Measurements from ENCODE around the gene RUBCNL. TPM values are rescaled to one million over a fixed set of nuclear protein-coding genes. Genes with fewer than 3 reads are reported as not detected.
A peak's percentile ranks its signal among the peaks of the same experiment; 100 is the strongest.

The RUBCNL gene
- total and polyA plus RNA-seq, 4 donors: 1.6 to 11.5 (median 5.5) TPM

GRCh38 chr13:46386392-46387063 lies 524 bp downstream of the RUBCNL start:
- no peaks in the 10 kb centered on the region for H3K36me3 ChIP-seq (ENCODE audit: control insufficient read depth in 4 of 4, insufficient read depth in 4 of 4, low read length in 4 of 4)
- H3K9me3 ChIP-seq (ENCODE audit: control insufficient read depth in 4 of 4, insufficient read depth in 3 of 4, low read length in 3 of 4): no peaks in the 10 kb centered on the region
- peak overlapping the region; percentile 8 for H3K4me3 ChIP-seq
- 7 to 8% methylated on average over 37 of the region's 37 CpGs for WGBS, 2 donors
- no peak overlapping the region for H3K27ac ChIP-seq (ENCODE audit: low read depth in 1 of 2, low read length in 1 of 2)
- peaks cover 5 to 54% (median 35%) of the 10 kb centered on the region in 3 donors for H3K27me3 ChIP-seq (ENCODE audit: control insufficient read depth in 3 of 3, insufficient read depth in 3 of 3, low read length in 2 of 3)
- no peak overlapping the region for H3K9ac ChIP-seq (ENCODE audit: insufficient read depth in 1 of 2, low read length in 2 of 2)
- ATAC-seq (ENCODE audit: insufficient read depth, low FRiP score) (no peak), DNase-seq (no peak)
- TF ChIP-seq CTCF (IDR thresholded peaks at IDR 0.05; ENCODE audit: control extremely low read depth, extremely low read depth): no peak
- peaks cover 0 to 16% (median 6%) of the 10 kb centered on the region in 5 donors for H3K4me1 ChIP-seq (ENCODE audit: control insufficient read depth in 5 of 5, insufficient read depth in 5 of 5, low read length in 5 of 5)

- no peaks in the 10 kb centered on the region for H3K9me3 ChIP-seq (ENCODE audit: control insufficient read depth in 4 of 4, insufficient read depth in 3 of 4, low read length in 3 of 4)
- no peak for TF ChIP-seq CTCF (IDR thresholded peaks at IDR 0.05; ENCODE audit: control extremely low read depth, extremely low read depth)
- DNase-seq (no peak), ATAC-seq (ENCODE audit: insufficient read depth, low FRiP score) (no peak)
- H3K9ac ChIP-seq (ENCODE audit: insufficient read depth in 1 of 2, low read length in 2 of 2): no peak overlapping the region
- no peak overlapping the region for H3K27ac ChIP-seq (ENCODE audit: low read depth in 1 of 2, low read length in 1 of 2)
- peaks cover 0 to 16% (median 6%) of the 10 kb centered on the region in 5 donors for H3K4me1 ChIP-seq (ENCODE audit: control insufficient read depth in 5 of 5, insufficient read depth in 5 of 5, low read length in 5 of 5)
- no peak overlapping the region for H3K4me3 ChIP-seq
- H3K27me3 ChIP-seq (ENCODE audit: control insufficient read depth in 3 of 3, insufficient read depth in 3 of 3, low read length in 2 of 3): peaks cover 5 to 54% (median 35%) of the 10 kb centered on the region in 3 donors
- H3K36me3 ChIP-seq (ENCODE audit: control insufficient read depth in 4 of 4, insufficient read depth in 4 of 4, low read length in 4 of 4): no peaks in the 10 kb centered on the region
- 54 to 68% methylated on average over 10 of the region's 10 CpGs for WGBS, 2 donors
These were observed 1.1 kb downstream of the RUBCNL start for GRCh38 chr13:46385946-46386345.

- Histone ChIP-seq H3K27me3 (ENCODE audit: control insufficient read depth in 3 of 3, insufficient read depth in 3 of 3, low read length in 2 of 3) (peaks cover 5 to 45% (median 31%) of the 10 kb centered on the region in 3 donors), H3K9ac (ENCODE audit: insufficient read depth in 1 of 2, low read length in 2 of 2) (no peak overlapping the region)
These were observed 3.7 kb downstream of the RUBCNL start for GRCh38 chr13:46383383-46383782.

More at GRCh38 chr13:46383383-46383782, 3.7 kb downstream of the RUBCNL start:
- peaks cover 0 to 6% (median 4%) of the 10 kb centered on the region in 5 donors for H3K4me1 ChIP-seq (ENCODE audit: control insufficient read depth in 5 of 5, insufficient read depth in 5 of 5, low read length in 5 of 5)
- ATAC-seq (ENCODE audit: insufficient read depth, low FRiP score): no peak
- no peaks in the 10 kb centered on the region for H3K36me3 ChIP-seq (ENCODE audit: control insufficient read depth in 4 of 4, insufficient read depth in 4 of 4, low read length in 4 of 4)
- no peak overlapping the region for H3K4me3 ChIP-seq
- no peaks in the 10 kb centered on the region for H3K9me3 ChIP-seq (ENCODE audit: control insufficient read depth in 4 of 4, insufficient read depth in 3 of 4, low read length in 3 of 4)
- TF ChIP-seq CTCF (IDR thresholded peaks at IDR 0.05; ENCODE audit: control extremely low read depth, extremely low read depth): no peak
- DNase-seq: no peak
- H3K27ac ChIP-seq (ENCODE audit: low read depth in 1 of 2, low read length in 1 of 2): no peak overlapping the region

All from lung (tissue), 12 donors.